WTC11 (cell line): ENCODE results near the gene EYA2.

Experiments
- FOXJ3 ChIP-seq: sonication (generic); formaldehyde crosslinking; IDR thresholded peaks from 2 replicates; pipeline ENCODE4 v1.9.0; 2021; ENCODE audit warnings: missing genetic modification reagents, mild to moderate bottlenecking, borderline replicate concordance
- FOXP4 ChIP-seq: sonication (generic); formaldehyde crosslinking; IDR thresholded peaks from 2 replicates; pipeline ENCODE4 v1.8.0; 2022; ENCODE audit warnings: mild to moderate bottlenecking, missing genetic modification reagents
- JUN ChIP-seq: sonication (generic); formaldehyde crosslinking; IDR thresholded peaks from 2 replicates; pipeline ENCODE4 v1.8.0; 2023; ENCODE audit warnings: mild to moderate bottlenecking, missing genetic modification reagents
- MLX ChIP-seq: sonication (generic); formaldehyde crosslinking; IDR thresholded peaks from 2 replicates; pipeline ENCODE4 v1.8.1; 2023; ENCODE audit warnings: mild to moderate bottlenecking, missing genetic modification reagents, moderate library complexity
- SP1 ChIP-seq: sonication (generic); formaldehyde crosslinking; conservative IDR thresholded peaks from 2 replicates; pipeline ENCODE4 v1.8.1; 2022; ENCODE audit warnings: missing genetic modification reagents
- ZBTB21 ChIP-seq: sonication (generic); formaldehyde crosslinking; IDR thresholded peaks from 2 replicates; pipeline ENCODE4 v1.8.1; 2023; ENCODE audit warnings: mild to moderate bottlenecking, missing genetic modification reagents, borderline replicate concordance
- ZNF512 ChIP-seq: sonication (generic); formaldehyde crosslinking; IDR thresholded peaks from 2 replicates; pipeline ENCODE4 v1.8.1; 2022; ENCODE audit warnings: missing genetic modification reagents, borderline replicate concordance
- TF ChIP-seq, protein P1 (sequence below): fragments of 200-600 bp; IDR thresholded peaks from 2 replicates; pipeline ENCODE4 v1.8.0; 2022; ENCODE audit warnings: antibody characterized with exemption

- TF ChIP-seq MLX (CRISPR knock-in tag) (no peak), FOXP4 (CRISPR knock-in tag) (no peak), ZNF512 (CRISPR knock-in tag) (no peak), ZBTB21 (CRISPR knock-in tag) (no peak), SP1 (CRISPR knock-in tag) (no peak), JUN (CRISPR knock-in tag) (no peak), FOXJ3 (CRISPR knock-in tag) (no peak)
- TF ChIP-seq, protein P1, sequence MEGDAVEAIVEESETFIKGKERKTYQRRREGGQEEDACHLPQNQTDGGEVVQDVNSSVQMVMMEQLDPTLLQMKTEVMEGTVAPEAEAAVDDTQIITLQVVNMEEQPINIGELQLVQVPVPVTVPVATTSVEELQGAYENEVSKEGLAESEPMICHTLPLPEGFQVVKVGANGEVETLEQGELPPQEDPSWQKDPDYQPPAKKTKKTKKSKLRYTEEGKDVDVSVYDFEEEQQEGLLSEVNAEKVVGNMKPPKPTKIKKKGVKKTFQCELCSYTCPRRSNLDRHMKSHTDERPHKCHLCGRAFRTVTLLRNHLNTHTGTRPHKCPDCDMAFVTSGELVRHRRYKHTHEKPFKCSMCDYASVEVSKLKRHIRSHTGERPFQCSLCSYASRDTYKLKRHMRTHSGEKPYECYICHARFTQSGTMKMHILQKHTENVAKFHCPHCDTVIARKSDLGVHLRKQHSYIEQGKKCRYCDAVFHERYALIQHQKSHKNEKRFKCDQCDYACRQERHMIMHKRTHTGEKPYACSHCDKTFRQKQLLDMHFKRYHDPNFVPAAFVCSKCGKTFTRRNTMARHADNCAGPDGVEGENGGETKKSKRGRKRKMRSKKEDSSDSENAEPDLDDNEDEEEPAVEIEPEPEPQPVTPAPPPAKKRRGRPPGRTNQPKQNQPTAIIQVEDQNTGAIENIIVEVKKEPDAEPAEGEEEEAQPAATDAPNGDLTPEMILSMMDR, result no peak
Observed at GRCh38 chr20:47201074-47201730, 306.6 kb downstream of the EYA2 start.
